Common myeloid progenitor, CD34-positive (primary cell): ENCODE results near the gene ENO1.

ENCODE experiments used
- CTCF ChIA-PET: fragments of 350-600 bp; sonication (Branson Sonifier 250); formaldehyde crosslinking; loops from one replicate; lab custom pipeline; 2021; ENCODE audit warnings: antibody characterized with exemption; lab: Charles Lee
- POLR2A ChIA-PET: fragments of 350-600 bp; sonication (Branson Sonifier 250); formaldehyde crosslinking; loops from one replicate; lab custom pipeline; 2021; ENCODE audit warnings: antibody characterized with exemption; lab: Charles Lee
- DNase-seq, 3 donors: peaks; one replicate each; pipeline versions ENCODE4 v3.0.0 to v3.0.0-alpha.2; 2013
- H3K27ac ChIP-seq, 2 experiments: 1 replicate in 1 of 2; 2 replicates in 1 of 2; pipeline ENCODE4 v1.7.0; 2013; ENCODE audit warnings: inconsistent platforms in 2 of 2, low read length in 2 of 2, mild to moderate bottlenecking in 2 of 2, low read depth in 1 of 2, moderate library complexity in 1 of 2; ENCODE audit not compliant: severe bottlenecking in 2 of 2, insufficient read depth in 1 of 2, poor library complexity in 1 of 2
- H3K27me3 ChIP-seq, 5 experiments: replicated peaks in 2 of 5; 1 replicate in 3 of 5; 2 replicates in 2 of 5; pipeline versions ENCODE4 v1.6.1 to v1.7.0; 2013; ENCODE audit warnings: low read length in 4 of 5, mild to moderate bottlenecking in 2 of 5, moderate library complexity in 2 of 5, inconsistent platforms in 1 of 5; ENCODE audit not compliant: insufficient read depth in 5 of 5, control insufficient read depth in 4 of 5
- H3K36me3 ChIP-seq, 4 experiments: 1 replicate in 2 of 4; 2 replicates in 2 of 4; pipeline versions ENCODE4 v1.6.1 to v1.7.0; 2013; ENCODE audit warnings: low read length in 3 of 4, control low read depth in 1 of 4, mild to moderate bottlenecking in 1 of 4; ENCODE audit not compliant: control insufficient read depth in 4 of 4, insufficient read depth in 4 of 4
- H3K4me1 ChIP-seq, 4 experiments: 1 replicate in 3 of 4; 2 replicates in 1 of 4; pipeline versions ENCODE4 v1.6.1 to v1.7.1; 2013; ENCODE audit warnings: low read length in 3 of 4, mild to moderate bottlenecking in 3 of 4, control low read depth in 1 of 4, inconsistent platforms in 1 of 4, moderate library complexity in 1 of 4; ENCODE audit not compliant: control insufficient read depth in 4 of 4, insufficient read depth in 4 of 4; ENCODE audit errors: control extremely low read depth in 1 of 4
- H3K4me3 ChIP-seq, 7 experiments: 1 replicate in 4 of 7; 2 replicates in 3 of 7; pipeline versions ENCODE4 v1.5.1 to v1.7.0; 2013; ENCODE audit warnings: mild to moderate bottlenecking in 7 of 7, low read length in 6 of 7, moderate library complexity in 6 of 7, inconsistent platforms in 2 of 7, low read depth in 2 of 7, control low read depth in 1 of 7; ENCODE audit not compliant: insufficient read depth in 4 of 7, control insufficient read depth in 1 of 7; ENCODE audit errors: extremely low read depth in 1 of 7
- H3K9me3 ChIP-seq, 5 experiments: 1 replicate in 4 of 5; 2 replicates in 1 of 5; pipeline versions ENCODE4 v1.6.1 to v1.7.1; 2013; ENCODE audit warnings: low read length in 4 of 5, mild to moderate bottlenecking in 2 of 5, inconsistent platforms in 1 of 5, low read depth in 1 of 5, moderate library complexity in 1 of 5; ENCODE audit not compliant: control insufficient read depth in 4 of 5, insufficient read depth in 2 of 5; ENCODE audit errors: control extremely low read depth in 1 of 5
- WGBS: methylation state at CpG from one replicate; pipeline ENCODE4 v1.1.5; 2013; ENCODE audit not compliant: insufficient coverage; 5-methylcytosine and 5-hydroxymethylcytosine counted together

ENO1 gene

GRCh38 chr1:8813016-8813763 lies 65.3 kb downstream of the ENO1 start:
- 87% methylated on average over 3 of the region's 6 CpGs for WGBS
- Histone ChIP-seq H3K36me3 (no peaks in the 10 kb centered on the region), H3K9me3 (no peaks in the 10 kb centered on the region), H3K4me1 (peaks cover 27 to 49% (median 30%) of the 10 kb centered on the region in 4 experiments), H3K4me3 (no peak overlapping the region), H3K27me3 (no peaks in the 10 kb centered on the region), H3K27ac (no peak overlapping the region)
- ChIA-PET CTCF (interaction anchor here (0.6 to 1.6 kb wide), 13 partner anchors 11 to 252 kb away, joined by 3 to 7 read pairs (median 4); no protein-coding TSS in a partner anchor), POLR2A (no interaction called here)
- no peak for DNase-seq

DNA sequence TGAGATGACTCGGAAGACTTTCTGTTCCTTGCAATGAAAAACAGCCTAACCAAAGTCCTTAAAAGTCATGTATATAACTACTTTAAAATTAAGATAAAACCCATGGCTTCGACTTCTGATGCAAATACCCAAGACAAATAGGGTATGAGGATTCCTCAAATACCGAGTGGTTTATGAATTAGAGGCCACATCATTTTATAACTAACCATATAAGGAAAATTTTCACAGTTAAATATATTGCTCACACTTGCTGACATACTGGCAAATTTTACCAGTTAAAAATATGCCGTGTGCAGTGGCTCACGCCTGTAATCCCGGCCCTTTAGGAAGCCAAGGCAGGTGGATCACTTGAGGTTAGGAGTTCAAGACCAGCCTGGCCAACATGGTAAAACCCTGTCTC lies 66.4 kb downstream of the ENO1 start:
- no peak for DNase-seq
- POLR2A ChIA-PET: no interaction called here
- WGBS: 90% methylated on average over 2 of the region's 6 CpGs

More for the DNA sequence above, 66.4 kb downstream of the ENO1 start:
- H3K4me1 ChIP-seq: peaks cover 27 to 47% (median 30%) of the 10 kb centered on the region in 4 experiments
- no peak overlapping the region for H3K4me3 ChIP-seq
- H3K27ac ChIP-seq: no peak overlapping the region
- H3K36me3 ChIP-seq: peaks cover 0 to 3% (median 0%) of the 10 kb centered on the region in 4 experiments
- CTCF ChIA-PET: interaction anchor here (0.6 to 1.6 kb wide), 4 partner anchors 10 to 53 kb away, joined by 3 to 7 read pairs (median 4); no protein-coding TSS in a partner anchor
- H3K9me3 ChIP-seq: no peaks in the 10 kb centered on the region
- no peaks in the 10 kb centered on the region for H3K27me3 ChIP-seq
